HL-60/S4 (cell line): Measurements from ENCODE around the gene KDELR1.

Experiments used
- in situ Hi-C: fragments of 300-500 bp; cut with MboI; formaldehyde crosslinking; loops from 2 replicates; pipeline ENCODE4 v1.14.3; 2022; ENCODE audit warnings: low sequenced_read_pairs

KDELR1 gene

GRCh38 chr19:48391100-48392005, at the start of gene KDELR1:
KDELR1 (minus strand) TSS chr19:48391551; CDS start chr19:48391358, 193 bp downstream.
- in situ Hi-C loops: no loop called here

GRCh38 chr19:48436586-48436985, 45.2 kb upstream of the KDELR1 start:
- in situ Hi-C loops: no loop called here

- in situ Hi-C loops: no loop called here
Measured at GRCh38 chr19:48433337-48433736, 42.0 kb upstream of the KDELR1 start.

GRCh38 chr19:48428670-48429069, 37.3 kb upstream of the KDELR1 start:
- in situ Hi-C loops: no loop called here

- in situ Hi-C loops: no loop called here
Measured at GRCh38 chr19:48424694-48425219, 33.4 kb upstream of the KDELR1 start.

GRCh38 chr19:48421548-48421947, 30.2 kb upstream of the KDELR1 start:
- in situ Hi-C loops: no loop called here

GRCh38 chr19:48419158-48419920, 28.0 kb upstream of the KDELR1 start:
- in situ Hi-C loops: no loop called here

GRCh38 chr19:48418317-48419064, 27.1 kb upstream of the KDELR1 start:
- in situ Hi-C loops: no loop called here

GRCh38 chr19:48417421-48417820, 26.1 kb upstream of the KDELR1 start:
- in situ Hi-C loops: no loop called here

- in situ Hi-C loops: no loop called here
Measured at GRCh38 chr19:48415806-48416221, 24.5 kb upstream of the KDELR1 start.

GRCh38 chr19:48415395-48415794, 24.0 kb upstream of the KDELR1 start:
- in situ Hi-C loops: no loop called here

- in situ Hi-C loops: no loop called here
Measured at GRCh38 chr19:48413879-48414587, 22.7 kb upstream of the KDELR1 start.

- in situ Hi-C loops: no loop called here
Measured at GRCh38 chr19:48405850-48406249, 14.5 kb upstream of the KDELR1 start.

GRCh38 chr19:48405010-48405659, 13.8 kb upstream of the KDELR1 start:
- in situ Hi-C loops: no loop called here

GRCh38 chr19:48403606-48404005, 12.3 kb upstream of the KDELR1 start:
- in situ Hi-C loops: no loop called here

- in situ Hi-C loops: no loop called here
Measured at GRCh38 chr19:48401287-48401686, 9.9 kb upstream of the KDELR1 start.

GRCh38 chr19:48400018-48400742, 8.8 kb upstream of the KDELR1 start:
- in situ Hi-C loops: no loop called here

- in situ Hi-C loops: no loop called here
Measured at GRCh38 chr19:48398375-48399235, 7.3 kb upstream of the KDELR1 start.
